HepG2 (cell line): Measurements from ENCODE around the gene ARMC10. TPM values are rescaled to one million over a fixed set of nuclear protein-coding genes. Genes with fewer than 3 reads are reported as not detected.

ENCODE experiments used
- ATAC-seq: fragments of 200-7000 bp; cut with Tn5 transposase; 3 replicates; pipeline ENCODE4 v1.9.1; 2020; ENCODE audit warnings: mild to moderate bottlenecking, moderate library complexity
- BruUV-seq: library from RNA; stranded (reverse); fragments of 400-500 nt; replicated peaks from 2 replicates; lab custom pipeline; 2021; lab: Mats Ljungman, UMichigan
- CTCF ChIA-PET: fragments of 300-600 bp; formaldehyde crosslinking; extraction: SDS; loops from one replicate; lab custom pipeline; 2021; ENCODE audit warnings: low total read pairs, inconsistent platforms, low intra/inter-chr PET ratio; lab: Yijun Ruan, JAX
- POLR2A ChIA-PET: fragments of 350-600 bp; sonication (Branson Sonifier 250); formaldehyde crosslinking; loops from one replicate; lab custom pipeline; 2020; ENCODE audit warnings: antibody characterized with exemption, inconsistent platforms; lab: Yijun Ruan, JAX
- DNase-seq: peaks from one replicate; pipeline ENCODE4 v3.0.0-alpha.2; 2015; ENCODE audit warnings: low spot score
- FAIRE-seq: peaks from 3 replicates; lab custom pipeline; 2011; peaks lifted over from hg19 to GRCh38; lab: Jason Lieb, UNC
- H2AFZ ChIP-seq: one replicate; pipeline ENCODE4 v1.6.1; 2011; ENCODE audit warnings: low read length, inconsistent platforms
- H3K27ac ChIP-seq: fragments of 300-600 bp; 3 replicates; pipeline ENCODE4 v1.8.0; 2011; ENCODE audit warnings: mixed run types, mild to moderate bottlenecking, mixed read lengths, low read length, inconsistent platforms; ENCODE audit not compliant: insufficient read depth; ENCODE audit errors: extremely low read length
- H3K27me3 ChIP-seq, 2 experiments: fragments of 200-600 bp in 1 of 2; 2 replicates in 1 of 2; 3 replicates in 1 of 2; pipeline versions ENCODE4 v1.6.0 to v1.8.0; 2011; ENCODE audit warnings: low read length in 2 of 2, mild to moderate bottlenecking in 2 of 2, moderate library complexity in 2 of 2, inconsistent platforms in 1 of 2; ENCODE audit not compliant: insufficient read depth in 2 of 2, control insufficient read depth in 1 of 2
- H3K36me3 ChIP-seq, 2 experiments: fragments of 200-600 bp in 1 of 2; replicated peaks in 1 of 2; 2 replicates in 1 of 2; 3 replicates in 1 of 2; pipeline versions ENCODE4 v1.5.1 to v1.8.0; 2011; ENCODE audit warnings: low read length in 2 of 2, inconsistent platforms in 1 of 2; ENCODE audit not compliant: insufficient read depth in 2 of 2, control insufficient read depth in 1 of 2
- H3K4me1 ChIP-seq: 2 replicates; pipeline ENCODE4 v1.5.1; 2012; ENCODE audit warnings: low read length, inconsistent platforms; ENCODE audit not compliant: insufficient read depth
- H3K4me2 ChIP-seq: 2 replicates; pipeline ENCODE4 v1.6.0; 2011; ENCODE audit warnings: low read depth, low read length, inconsistent platforms
- H3K4me3 ChIP-seq, 3 experiments: fragments of 200-600 bp in 1 of 3; sonication (generic), shearing (Covaris generic) in 1 of 3; replicated peaks in 1 of 3; 2 replicates each; pipeline ENCODE4 v1.5.1; 2011 to 2016; ENCODE audit warnings: low read length in 3 of 3, inconsistent platforms in 2 of 3, low read depth in 2 of 3, mild to moderate bottlenecking in 2 of 3, control low read depth in 1 of 3, mixed read lengths in 1 of 3; ENCODE audit not compliant: insufficient read depth in 1 of 3
- H3K79me2 ChIP-seq: one replicate; pipeline ENCODE4 v1.6.1; 2011; ENCODE audit warnings: low read length, inconsistent platforms; ENCODE audit not compliant: insufficient read depth
- H3K9ac ChIP-seq: 2 replicates; pipeline ENCODE4 v1.6.0; 2011; ENCODE audit warnings: mild to moderate bottlenecking, low read depth, low read length, inconsistent platforms; ENCODE audit not compliant: insufficient read depth
- H3K9me3 ChIP-seq: 2 replicates; pipeline ENCODE4 v1.5.1; 2012; ENCODE audit warnings: mild to moderate bottlenecking, low read length
- H4K20me1 ChIP-seq: 2 replicates; pipeline ENCODE4 v1.6.0; 2011; ENCODE audit warnings: inconsistent platforms, mild to moderate bottlenecking, low read length, moderate library complexity; ENCODE audit not compliant: insufficient read depth
- ATF7 ChIP-seq, 2 experiments: fragments of 450-650 bp in 1 of 2; sonication (generic) in 1 of 2; formaldehyde crosslinking in 1 of 2; IDR thresholded peaks; 2 replicates each; pipeline versions ENCODE4 v1.4.0 to v1.6.1; 2016 to 2020; ENCODE audit warnings: antibody characterized with exemption in 1 of 2, mild to moderate bottlenecking in 1 of 2, missing genetic modification reagents in 1 of 2
- FOXP1 ChIP-seq, 2 experiments: fragments of 450-650 bp in 1 of 2; IDR thresholded peaks; 2 replicates each; pipeline ENCODE4 v1.6.1; 2017 to 2018; ENCODE audit warnings: antibody characterized with exemption in 1 of 2
- ONECUT2 ChIP-seq: sonication (generic); formaldehyde crosslinking; IDR thresholded peaks from 2 replicates; pipeline ENCODE4 v1.4.0; 2020; ENCODE audit warnings: missing genetic modification reagents
- SMAD9 ChIP-seq: sonication (generic); formaldehyde crosslinking; IDR thresholded peaks from 2 replicates; pipeline ENCODE4 v1.5.1; 2020; ENCODE audit warnings: mild to moderate bottlenecking, missing genetic modification reagents
- SRSF9 ChIP-seq: fragments of 200-400 bp; formaldehyde crosslinking; IDR thresholded peaks from 2 replicates; pipeline ENCODE4 v1.6.1; 2018; ENCODE audit warnings: borderline replicate concordance, mild to moderate bottlenecking, low read depth, low read length; ENCODE audit not compliant: insufficient read depth, poor library complexity, severe bottlenecking
- TBX3 ChIP-seq: fragments of 450-650 bp; IDR thresholded peaks from 2 replicates; pipeline ENCODE4 v1.6.1; 2017; ENCODE audit warnings: antibody characterized with exemption, mild to moderate bottlenecking, inconsistent platforms, borderline replicate concordance
- THAP11 ChIP-seq: IDR thresholded peaks from 2 replicates; pipeline ENCODE4 v1.6.1; 2016; ENCODE audit warnings: missing biosample characterization, missing genetic modification reagents
- TIGD3 ChIP-seq: sonication (generic); formaldehyde crosslinking; IDR thresholded peaks from 2 replicates; pipeline ENCODE4 v1.5.1; 2020; ENCODE audit warnings: mild to moderate bottlenecking, missing genetic modification reagents, borderline replicate concordance
- TP53 ChIP-seq: sonication (generic); formaldehyde crosslinking; conservative IDR thresholded peaks from 2 replicates; pipeline ENCODE4 v1.4.0; 2020; ENCODE audit warnings: missing genetic modification reagents
- ZFP62 ChIP-seq: sonication (generic); formaldehyde crosslinking; IDR thresholded peaks from 2 replicates; pipeline ENCODE4 v1.4.0; 2020; ENCODE audit warnings: missing genetic modification reagents
- ZNF414 ChIP-seq: sonication (generic); formaldehyde crosslinking; IDR thresholded peaks from 2 replicates; pipeline ENCODE4 v1.5.0; 2020; ENCODE audit warnings: missing genetic modification reagents
- WGBS: methylation state at CpG from one replicate; pipeline ENCODE4 v1.1.6; 2017; ENCODE audit warnings: low lambda C conversion rate; 5-methylcytosine and 5-hydroxymethylcytosine counted together
- in situ Hi-C: cut with HindIII; loops from 2 replicates; pipeline ENCODE4 v1.10.0; 2017; ENCODE audit warnings: low pct_unique_long_range_greater_than_20kb; ENCODE audit not compliant: extremely low pct_ligation_motif_present
- intact Hi-C: fragments of 100-400 bp; cut with micrococcal nuclease; formaldehyde crosslinking; loops from one replicate; pipeline ENCODE4 v1.10.0; 2022; ENCODE audit not compliant: unreplicated experiment
- polyA plus RNA-seq, 8 experiments: library from polyadenylated mRNA; depleted of rRNA in 3 of 8; stranded (reverse) in 7 of 8; unstranded in 1 of 8; fragments of >200 nt; fragmentation: Illumina TruSeq in 4 of 8; extraction: Trizol in 4 of 8; gene quantifications; 2 replicates each; pipeline versions ENCODE4 v1.2.1 to v1.2.3, GENCODE V29; 2011 to 2016; ENCODE audit warnings: low read depth in 4 of 8, missing spikeins in 1 of 8, mixed read lengths in 1 of 8; ENCODE audit not compliant: insufficient read depth in 1 of 8
- total RNA-seq, 5 experiments: library from RNA; depleted of rRNA; stranded (reverse); fragments of >200 nt; fragmentation: Illumina TruSeq; extraction: Trizol; gene quantifications; 2 replicates each; pipeline ENCODE4 v1.2.3, GENCODE V29; 2016; ENCODE audit warnings: low read depth in 1 of 5
- TF ChIP-seq, protein P1 (sequence below): sonication (generic); formaldehyde crosslinking; IDR thresholded peaks from 2 replicates; pipeline ENCODE4 v1.4.0; 2020; ENCODE audit warnings: missing genetic modification reagents, mild to moderate bottlenecking, borderline replicate concordance
- TF ChIP-seq, protein P2 (sequence below): sonication (generic); formaldehyde crosslinking; IDR thresholded peaks from 2 replicates; pipeline ENCODE4 v1.5.0; 2020; ENCODE audit warnings: mild to moderate bottlenecking, missing genetic modification reagents

The ARMC10 gene
- total and polyA plus RNA-seq, 2 of the 13 experiments (the other 11 are each of a cell fraction or from before 2014, with no cell fraction given): 11.3 to 23.7 TPM

DNA sequence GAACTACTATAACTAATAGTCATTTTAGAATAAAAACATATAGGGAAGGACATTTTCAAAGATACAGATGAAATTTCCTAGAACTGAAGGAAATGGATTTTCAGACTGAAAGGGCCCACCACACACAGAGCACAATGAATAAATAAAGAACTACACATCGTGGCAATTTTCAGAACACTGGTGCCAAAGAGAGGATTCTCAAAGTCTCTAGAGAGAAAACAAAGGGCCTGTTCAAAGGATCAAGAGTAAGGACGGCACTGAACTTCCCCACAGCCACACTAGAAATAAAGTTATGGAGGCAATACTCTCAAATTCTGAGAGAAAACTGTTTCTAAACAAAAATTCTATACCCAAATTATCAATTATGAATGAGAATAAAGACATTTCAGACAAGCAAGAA is 52.1 kb downstream of the ARMC10 start (continued):
- TF ChIP-seq, protein P1, sequence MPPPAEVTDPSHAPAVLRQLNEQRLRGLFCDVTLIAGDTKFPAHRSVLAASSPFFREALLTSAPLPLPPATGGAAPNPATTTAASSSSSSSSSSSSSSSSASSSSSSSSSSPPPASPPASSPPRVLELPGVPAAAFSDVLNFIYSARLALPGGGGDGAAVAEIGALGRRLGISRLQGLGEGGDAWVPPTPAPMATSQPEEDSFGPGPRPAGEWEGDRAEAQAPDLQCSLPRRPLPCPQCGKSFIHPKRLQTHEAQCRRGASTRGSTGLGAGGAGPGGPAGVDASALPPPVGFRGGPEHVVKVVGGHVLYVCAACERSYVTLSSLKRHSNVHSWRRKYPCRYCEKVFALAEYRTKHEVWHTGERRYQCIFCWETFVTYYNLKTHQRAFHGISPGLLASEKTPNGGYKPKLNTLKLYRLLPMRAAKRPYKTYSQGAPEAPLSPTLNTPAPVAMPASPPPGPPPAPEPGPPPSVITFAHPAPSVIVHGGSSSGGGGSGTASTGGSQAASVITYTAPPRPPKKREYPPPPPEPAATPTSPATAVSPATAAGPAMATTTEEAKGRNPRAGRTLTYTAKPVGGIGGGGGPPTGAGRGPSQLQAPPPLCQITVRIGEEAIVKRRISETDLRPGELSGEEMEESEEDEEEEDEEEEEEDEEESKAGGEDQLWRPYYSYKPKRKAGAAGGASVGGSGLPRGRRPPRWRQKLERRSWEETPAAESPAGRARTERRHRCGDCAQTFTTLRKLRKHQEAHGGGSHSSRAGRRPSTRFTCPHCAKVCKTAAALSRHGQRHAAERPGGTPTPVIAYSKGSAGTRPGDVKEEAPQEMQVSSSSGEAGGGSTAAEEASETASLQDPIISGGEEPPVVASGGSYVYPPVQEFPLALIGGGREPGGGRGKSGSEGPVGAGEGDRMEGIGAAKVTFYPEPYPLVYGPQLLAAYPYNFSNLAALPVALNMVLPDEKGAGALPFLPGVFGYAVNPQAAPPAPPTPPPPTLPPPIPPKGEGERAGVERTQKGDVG (CRISPR knock-in tag): no peak
- TF ChIP-seq ZNF414 (CRISPR knock-in tag) (no peak), FOXP1 (IDR thresholded peaks at IDR 0.05) (no peak), FOXP1 (CRISPR knock-in tag; IDR thresholded peaks at IDR 0.05) (no peak)

DNA sequence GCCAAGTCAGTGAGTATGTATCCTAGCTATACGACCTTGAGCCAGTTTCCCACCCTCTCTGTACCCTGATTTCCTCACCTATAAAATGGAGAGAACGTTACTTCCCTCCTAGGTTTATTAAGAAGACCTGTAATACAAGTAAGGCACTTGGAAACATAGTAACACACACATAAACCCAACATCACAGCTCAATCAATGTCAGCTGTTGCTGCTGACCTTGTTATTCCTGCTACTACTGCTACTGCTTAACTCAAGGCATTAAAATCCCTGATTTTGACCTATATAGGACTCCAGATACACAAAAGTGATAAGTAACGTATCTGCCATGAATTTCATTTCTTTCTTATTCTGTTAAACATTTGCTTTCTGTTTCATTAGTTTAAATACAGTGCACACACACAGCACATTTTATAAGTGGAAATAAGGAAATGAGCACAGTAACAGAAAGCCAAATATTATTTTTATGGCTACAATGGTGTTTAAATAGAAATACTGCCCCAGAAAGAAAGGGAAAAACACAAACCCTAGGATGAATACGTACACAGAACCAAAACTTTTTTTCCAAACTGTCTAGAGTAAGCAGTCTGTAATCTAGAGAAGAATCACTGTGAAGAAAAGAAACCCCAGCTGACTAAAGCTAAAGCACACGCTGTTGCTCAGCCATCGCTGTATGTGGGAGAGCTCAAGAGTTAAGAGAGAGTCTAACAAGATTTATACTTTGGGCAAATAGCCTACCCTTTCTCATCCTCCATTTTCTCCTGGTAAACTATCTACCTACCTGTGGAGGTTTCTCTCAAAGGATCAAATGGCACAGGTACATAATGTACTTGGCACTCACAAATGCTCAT is 55.0 kb downstream of the ARMC10 start:
- Histone ChIP-seq H3K79me2 (no peaks in the 10 kb centered on the region), H3K27me3 (no peaks in the 10 kb centered on the region), H3K36me3 (peaks cover 4 to 19% of the 10 kb centered on the region in 2 experiments; a peak in 4 of 5 replicates), H3K4me1 (peaks cover 39% of the 10 kb centered on the region), H4K20me1 (no peaks in the 10 kb centered on the region), H3K9me3 (no peaks in the 10 kb centered on the region), H3K27ac (no peak overlapping the region), H2AFZ (no peak overlapping the region), H3K4me3 (no peak overlapping the region), H3K4me2 (no peak overlapping the region), H3K9ac (no peak overlapping the region)
- BruUV-seq: no TSS peak
- no peak for ATAC-seq
- no peak for TF ChIP-seq ZFP62 (CRISPR knock-in tag)
- no peak for TF ChIP-seq THAP11 (CRISPR knock-in tag)
- TF ChIP-seq, protein P2, sequence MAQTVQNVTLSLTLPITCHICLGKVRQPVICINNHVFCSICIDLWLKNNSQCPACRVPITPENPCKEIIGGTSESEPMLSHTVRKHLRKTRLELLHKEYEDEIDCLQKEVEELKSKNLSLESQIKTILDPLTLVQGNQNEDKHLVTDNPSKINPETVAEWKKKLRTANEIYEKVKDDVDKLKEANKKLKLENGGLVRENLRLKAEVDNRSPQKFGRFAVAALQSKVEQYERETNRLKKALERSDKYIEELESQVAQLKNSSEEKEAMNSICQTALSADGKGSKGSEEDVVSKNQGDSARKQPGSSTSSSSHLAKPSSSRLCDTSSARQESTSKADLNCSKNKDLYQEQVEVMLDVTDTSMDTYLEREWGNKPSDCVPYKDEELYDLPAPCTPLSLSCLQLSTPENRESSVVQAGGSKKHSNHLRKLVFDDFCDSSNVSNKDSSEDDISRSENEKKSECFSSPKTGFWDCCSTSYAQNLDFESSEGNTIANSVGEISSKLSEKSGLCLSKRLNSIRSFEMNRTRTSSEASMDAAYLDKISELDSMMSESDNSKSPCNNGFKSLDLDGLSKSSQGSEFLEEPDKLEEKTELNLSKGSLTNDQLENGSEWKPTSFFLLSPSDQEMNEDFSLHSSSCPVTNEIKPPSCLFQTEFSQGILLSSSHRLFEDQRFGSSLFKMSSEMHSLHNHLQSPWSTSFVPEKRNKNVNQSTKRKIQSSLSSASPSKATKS (CRISPR knock-in tag): no peak
- no peak for TF ChIP-seq SRSF9
- TF ChIP-seq TP53 (CRISPR knock-in tag): no peak
- no peak for TF ChIP-seq ATF7 (IDR thresholded peaks at IDR 0.05)
- TF ChIP-seq ATF7 (CRISPR knock-in tag; IDR thresholded peaks at IDR 0.05): no peak
- no peak for TF ChIP-seq SMAD9 (CRISPR knock-in tag)
- no peak for TF ChIP-seq TBX3
- no peak for TF ChIP-seq ONECUT2 (CRISPR knock-in tag)
- no peak for TF ChIP-seq TIGD3
- intact Hi-C loops (no loop called here), in situ Hi-C loops (no loop called here)
- no peak for FAIRE-seq
- WGBS: 89% methylated on average over 6 of the region's 6 CpGs
- no peak for DNase-seq
- CTCF ChIA-PET: no interaction called here
- POLR2A ChIA-PET: no interaction called here
